Measurements from ENCODE around the gene SEMA4F. TPM values are rescaled to one million over a fixed set of nuclear protein-coding genes. Genes with fewer than 3 reads are reported as not detected.

The SEMA4F gene
- total RNA-seq, 1 donor from 2014 or later: 3.5 TPM

DNA sequence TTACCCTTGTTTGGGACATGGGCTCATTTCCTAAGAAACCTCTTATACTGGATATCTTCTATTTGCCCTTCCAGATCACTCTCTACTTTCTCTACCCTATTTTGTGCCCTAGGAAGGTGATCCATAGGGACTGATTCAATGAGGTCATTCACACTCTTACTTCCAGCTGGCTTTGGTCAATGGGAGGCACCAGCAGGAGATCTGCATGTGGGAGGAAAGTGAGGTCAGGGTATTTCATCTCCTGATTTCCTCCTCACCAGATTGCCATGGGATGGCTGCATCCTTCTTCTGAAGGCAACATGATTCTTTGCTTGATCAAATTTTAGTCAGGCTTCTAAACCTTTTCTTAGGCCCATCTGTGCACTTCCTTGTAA lies 21.1 kb upstream of the SEMA4F start:
- H2AFZ ChIP-seq (replicated peaks): no peak overlapping the region
- H3K9me3 ChIP-seq (ENCODE audit: low read depth): no peaks in the 10 kb centered on the region
- H3K27me3 ChIP-seq: no peaks in the 10 kb centered on the region
- no peaks in the 10 kb centered on the region for H3K36me3 ChIP-seq
- TF ChIP-seq EZH2phosphoT487 (IDR thresholded peaks at IDR 0.05): no peak
- TF ChIP-seq CTCF (IDR thresholded peaks at IDR 0.05): no peak
- no peak for TF ChIP-seq EZH2 (IDR thresholded peaks at IDR 0.05)
- H3K4me3 ChIP-seq: no peak overlapping the region
- H3K9ac ChIP-seq: no peak overlapping the region
- DNase-seq (ENCODE audit: low spot score): no peak
- H3K4me1 Mint-ChIP-seq: peaks cover 14% of the 10 kb centered on the region
- no peak overlapping the region for H3K27ac ChIP-seq
- H4K20me1 ChIP-seq (ENCODE audit: low read depth): no peaks in the 10 kb centered on the region
- peaks cover 3% of the 10 kb centered on the region for H3K27me3 Mint-ChIP-seq (ENCODE audit: insufficient read depth, low read depth)
- H3K4me2 ChIP-seq: peak overlapping the region; percentile 36
- no peak overlapping the region for H3K27ac Mint-ChIP-seq
- H3F3A ChIP-seq (ENCODE audit: low read depth): peaks cover 21% of the 10 kb centered on the region
- H3K36me3 Mint-ChIP-seq: no peaks in the 10 kb centered on the region
- no peak overlapping the region for H3K4me3 Mint-ChIP-seq
- H3K4me1 ChIP-seq: peaks cover 20% of the 10 kb centered on the region
- no peaks in the 10 kb centered on the region for H3K79me2 ChIP-seq (ENCODE audit: low read depth)
- H3K9me3 Mint-ChIP-seq: no peaks in the 10 kb centered on the region

DNA sequence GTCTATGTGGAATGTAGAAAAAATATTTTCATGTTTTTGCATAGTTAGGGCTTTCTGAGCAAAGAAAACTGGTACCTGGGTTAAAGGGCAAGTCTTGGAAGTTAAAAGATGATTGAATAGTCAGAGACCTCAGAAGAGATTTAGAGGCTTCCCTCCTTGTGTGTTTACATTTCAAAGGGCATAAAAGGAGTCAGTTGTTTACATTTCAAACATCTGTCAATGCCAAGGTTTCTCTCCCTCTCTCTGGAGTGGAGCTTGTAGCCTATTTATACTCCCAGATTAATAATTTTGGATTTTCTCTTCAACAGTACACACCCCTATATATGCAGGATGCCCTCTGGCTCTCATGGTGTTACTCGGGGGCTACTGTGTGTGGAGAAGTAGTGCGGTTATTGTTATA lies 14.5 kb upstream of the SEMA4F start:
- H3K4me3 ChIP-seq: no peak overlapping the region
- no peak overlapping the region for H3K27ac ChIP-seq
- no peaks in the 10 kb centered on the region for H3K27me3 Mint-ChIP-seq (ENCODE audit: insufficient read depth, low read depth)
- no peaks in the 10 kb centered on the region for H3K9me3 ChIP-seq (ENCODE audit: low read depth)
- no peak overlapping the region for H3K9ac ChIP-seq
- H4K20me1 ChIP-seq (ENCODE audit: low read depth): no peaks in the 10 kb centered on the region
- no peaks in the 10 kb centered on the region for H3K36me3 ChIP-seq
- H3K27ac Mint-ChIP-seq: no peak overlapping the region
- no peak for DNase-seq (ENCODE audit: low spot score)
- no peak overlapping the region for H2AFZ ChIP-seq (replicated peaks)
- H3K4me3 Mint-ChIP-seq: no peak overlapping the region
- no peaks in the 10 kb centered on the region for H3K4me1 Mint-ChIP-seq
- H3K4me2 ChIP-seq: no peak overlapping the region
- H3K4me1 ChIP-seq: no peaks in the 10 kb centered on the region
- H3K9me3 Mint-ChIP-seq: no peaks in the 10 kb centered on the region
- TF ChIP-seq EZH2 (IDR thresholded peaks at IDR 0.05) (no peak), EZH2phosphoT487 (IDR thresholded peaks at IDR 0.05) (no peak), CTCF (IDR thresholded peaks at IDR 0.05) (no peak)
- H3K27me3 ChIP-seq: no peaks in the 10 kb centered on the region
- no peaks in the 10 kb centered on the region for H3K79me2 ChIP-seq (ENCODE audit: low read depth)
- no peaks in the 10 kb centered on the region for H3F3A ChIP-seq (ENCODE audit: low read depth)
- no peaks in the 10 kb centered on the region for H3K36me3 Mint-ChIP-seq

DNA sequence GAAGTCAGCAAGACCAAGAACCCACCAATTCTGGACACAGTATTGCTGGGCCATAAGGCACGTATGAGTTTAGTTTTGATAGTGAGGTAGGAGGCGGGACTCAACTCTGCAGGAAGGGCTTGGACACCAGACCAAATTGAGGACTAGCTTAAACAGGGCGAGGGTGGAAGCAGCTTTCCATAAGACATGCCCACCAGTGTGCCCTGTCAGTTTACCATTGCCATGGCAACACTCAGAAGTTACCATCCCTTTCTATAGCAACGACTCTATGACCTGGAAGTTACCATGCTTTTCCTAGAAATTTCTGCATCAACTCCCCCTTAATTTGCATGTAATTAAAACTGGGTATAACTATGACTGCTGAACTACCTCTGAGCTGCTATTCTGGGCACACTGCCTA lies 8.7 kb upstream of the SEMA4F start:
- no peaks in the 10 kb centered on the region for H3K79me2 ChIP-seq (ENCODE audit: low read depth)
- no peaks in the 10 kb centered on the region for H4K20me1 ChIP-seq (ENCODE audit: low read depth)
- H3F3A ChIP-seq (ENCODE audit: low read depth): no peaks in the 10 kb centered on the region
- no peak for DNase-seq (ENCODE audit: low spot score)
- no peaks in the 10 kb centered on the region for H3K4me1 ChIP-seq
- H3K27me3 Mint-ChIP-seq (ENCODE audit: insufficient read depth, low read depth): peaks cover 13% of the 10 kb centered on the region
- H3K27me3 ChIP-seq: peaks cover 32% of the 10 kb centered on the region
- no peak overlapping the region for H3K4me3 ChIP-seq
- H3K4me3 Mint-ChIP-seq: no peak overlapping the region
- no peak overlapping the region for H3K27ac Mint-ChIP-seq
- peaks cover 7% of the 10 kb centered on the region for H3K9me3 Mint-ChIP-seq
- no peak overlapping the region for H2AFZ ChIP-seq (replicated peaks)
- no peak overlapping the region for H3K9ac ChIP-seq
- H3K36me3 ChIP-seq: no peaks in the 10 kb centered on the region
- no peaks in the 10 kb centered on the region for H3K9me3 ChIP-seq (ENCODE audit: low read depth)
- H3K4me1 Mint-ChIP-seq: no peaks in the 10 kb centered on the region
- TF ChIP-seq EZH2phosphoT487 (IDR thresholded peaks at IDR 0.05) (no peak), EZH2 (IDR thresholded peaks at IDR 0.05) (no peak), CTCF (IDR thresholded peaks at IDR 0.05) (no peak)
- no peak overlapping the region for H3K27ac ChIP-seq
- H3K4me2 ChIP-seq: no peak overlapping the region
- H3K36me3 Mint-ChIP-seq: no peaks in the 10 kb centered on the region

- Mint-ChIP-seq H3K27me3 (ENCODE audit: insufficient read depth, low read depth) (peaks cover 13% of the 10 kb centered on the region), H3K36me3 (no peaks in the 10 kb centered on the region), H3K27ac (no peak overlapping the region), H3K4me1 (no peaks in the 10 kb centered on the region), H3K4me3 (no peak overlapping the region), H3K9me3 (peaks cover 7% of the 10 kb centered on the region)
- Histone ChIP-seq H3K4me3 (no peak overlapping the region), H3K79me2 (ENCODE audit: low read depth) (no peaks in the 10 kb centered on the region), H4K20me1 (ENCODE audit: low read depth) (no peaks in the 10 kb centered on the region), H3K27ac (no peak overlapping the region), H3K36me3 (no peaks in the 10 kb centered on the region), H2AFZ (replicated peaks) (no peak overlapping the region), H3K4me1 (no peaks in the 10 kb centered on the region), H3K27me3 (peaks cover 32% of the 10 kb centered on the region), H3F3A (ENCODE audit: low read depth) (no peaks in the 10 kb centered on the region), H3K9me3 (ENCODE audit: low read depth) (no peaks in the 10 kb centered on the region), H3K4me2 (no peak overlapping the region), H3K9ac (no peak overlapping the region)
- no peak for TF ChIP-seq EZH2phosphoT487 (IDR thresholded peaks at IDR 0.05)
- no peak for TF ChIP-seq CTCF (IDR thresholded peaks at IDR 0.05)
- no peak for TF ChIP-seq EZH2 (IDR thresholded peaks at IDR 0.05)
- DNase-seq (ENCODE audit: low spot score): no peak
Measured at GRCh38 chr2:74646201-74646600, 7.8 kb upstream of the SEMA4F start.

Measured in neural progenitor cell (in vitro differentiated cells).